GM19351 (cell line): ENCODE results near the gene NFAT5.
"Not testable (repeated sequence)": the region's sequence is repeated elsewhere in the genome, so short reads cannot be mapped to it uniquely, and the experiment has no call there.

ENCODE experiments used
- ATAC-seq: cut with Tn5 transposase; IDR thresholded peaks from one replicate; pipeline ENCODE4 v1.9.1; 2021; ENCODE audit warnings: mild to moderate bottlenecking, moderate library complexity; ENCODE audit not compliant: unreplicated experiment

The NFAT5 gene

GRCh38 chr16:69565671-69566239, at the start of gene NFAT5:
Gene NFAT5 (plus strand): TSS chr16:69565966. CDS start chr16:69566302, 336 bp downstream.
- ATAC-seq, result peak; percentile 36

GRCh38 chr16:69517914-69518313, 47.9 kb upstream of the NFAT5 start:
- ATAC-seq, result not testable (repeated sequence)

- ATAC-seq, result no peak
Measured at GRCh38 chr16:69520413-69520799, 45.4 kb upstream of the NFAT5 start.

GRCh38 chr16:69520800-69521602, 44.8 kb upstream of the NFAT5 start:
- no peak for ATAC-seq

GRCh38 chr16:69522041-69522578, 43.7 kb upstream of the NFAT5 start:
- ATAC-seq, result no peak

GRCh38 chr16:69522732-69523404, 42.9 kb upstream of the NFAT5 start:
- no peak for ATAC-seq

- no peak for ATAC-seq
Measured at GRCh38 chr16:69523566-69524305, 42.0 kb upstream of the NFAT5 start.

DNA sequence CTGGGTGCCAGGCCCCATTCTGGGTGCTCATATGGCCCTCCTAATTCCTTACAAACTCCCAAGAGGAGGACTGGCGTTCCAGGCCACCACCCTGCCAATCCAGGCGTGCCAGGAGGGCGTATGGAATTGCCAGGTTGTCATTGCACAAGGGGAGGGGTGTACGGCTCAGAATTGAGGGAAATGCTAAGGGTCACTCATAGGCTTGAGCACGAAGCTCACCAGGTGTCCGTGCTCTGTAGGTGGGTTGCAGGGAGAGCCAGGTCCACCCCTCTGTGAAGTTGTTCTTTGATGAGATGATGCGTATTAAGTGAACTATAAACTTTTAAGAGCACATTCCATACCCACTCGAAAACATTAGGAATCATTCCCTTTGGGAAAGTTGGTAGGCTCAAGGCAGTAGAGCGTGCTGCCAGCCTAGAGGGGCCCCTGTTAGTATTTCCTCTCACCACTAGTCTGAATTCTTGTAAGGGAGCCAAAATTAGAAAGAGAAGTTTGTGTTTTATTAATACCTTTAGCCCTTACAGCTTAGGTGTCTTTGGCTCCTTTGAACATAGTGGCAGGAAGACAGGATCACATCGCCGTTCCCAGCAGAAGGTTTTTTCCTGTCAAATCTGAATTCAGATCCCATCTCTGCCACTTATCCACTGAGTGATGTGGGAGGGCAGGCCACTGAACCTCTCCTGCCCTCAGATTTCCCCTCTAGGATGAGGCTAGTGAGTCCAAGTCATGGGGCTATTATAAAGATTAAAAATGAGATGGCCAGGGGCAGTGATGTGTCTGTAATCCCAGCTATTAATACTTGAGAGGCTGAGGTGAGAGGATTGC, 38.7 kb upstream of the NFAT5 start:
- no peak for ATAC-seq

GRCh38 chr16:69531988-69532387, 33.8 kb upstream of the NFAT5 start:
- ATAC-seq, result no peak

DNA sequence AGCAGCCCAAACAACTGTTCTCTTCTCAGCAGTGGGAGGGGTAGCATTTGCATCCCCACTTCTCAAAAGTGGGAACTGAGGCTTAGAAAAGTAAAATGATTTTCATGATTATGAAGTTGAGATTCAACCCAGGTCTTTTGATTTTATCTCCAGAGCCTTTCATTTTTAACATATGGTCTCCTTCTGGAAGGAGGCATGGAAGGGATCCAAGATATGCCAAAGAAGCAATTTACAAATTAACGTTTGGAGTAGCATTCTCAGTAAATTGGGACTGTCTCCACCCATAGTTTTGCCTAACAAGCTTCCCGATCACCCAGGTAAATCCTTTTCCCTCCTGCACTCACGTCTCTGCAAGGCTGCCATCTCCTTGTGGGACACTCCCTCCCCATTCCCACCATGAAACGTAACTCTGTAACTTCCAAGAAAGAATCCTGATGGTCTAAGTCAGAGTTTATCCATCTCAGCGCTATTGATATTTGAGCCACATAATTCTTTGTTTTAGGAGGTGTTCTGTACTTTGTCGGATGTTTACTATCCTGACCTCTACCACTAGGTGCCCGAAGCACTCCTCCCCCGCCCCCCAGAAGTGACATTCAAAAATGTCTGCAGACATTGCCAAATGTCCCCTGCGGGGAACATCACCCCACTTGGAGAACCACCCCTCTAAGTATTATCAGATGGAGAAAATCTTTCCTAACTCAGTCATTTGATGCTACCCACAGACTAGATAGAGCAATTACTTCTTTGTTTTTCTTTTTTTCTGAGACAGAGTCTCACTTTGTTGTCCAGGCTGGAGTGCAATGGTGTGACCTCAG, 32.9 kb upstream of the NFAT5 start:
- ATAC-seq, result no peak

GRCh38 chr16:69534720-69535119, 31.0 kb upstream of the NFAT5 start:
- no peak for ATAC-seq

DNA sequence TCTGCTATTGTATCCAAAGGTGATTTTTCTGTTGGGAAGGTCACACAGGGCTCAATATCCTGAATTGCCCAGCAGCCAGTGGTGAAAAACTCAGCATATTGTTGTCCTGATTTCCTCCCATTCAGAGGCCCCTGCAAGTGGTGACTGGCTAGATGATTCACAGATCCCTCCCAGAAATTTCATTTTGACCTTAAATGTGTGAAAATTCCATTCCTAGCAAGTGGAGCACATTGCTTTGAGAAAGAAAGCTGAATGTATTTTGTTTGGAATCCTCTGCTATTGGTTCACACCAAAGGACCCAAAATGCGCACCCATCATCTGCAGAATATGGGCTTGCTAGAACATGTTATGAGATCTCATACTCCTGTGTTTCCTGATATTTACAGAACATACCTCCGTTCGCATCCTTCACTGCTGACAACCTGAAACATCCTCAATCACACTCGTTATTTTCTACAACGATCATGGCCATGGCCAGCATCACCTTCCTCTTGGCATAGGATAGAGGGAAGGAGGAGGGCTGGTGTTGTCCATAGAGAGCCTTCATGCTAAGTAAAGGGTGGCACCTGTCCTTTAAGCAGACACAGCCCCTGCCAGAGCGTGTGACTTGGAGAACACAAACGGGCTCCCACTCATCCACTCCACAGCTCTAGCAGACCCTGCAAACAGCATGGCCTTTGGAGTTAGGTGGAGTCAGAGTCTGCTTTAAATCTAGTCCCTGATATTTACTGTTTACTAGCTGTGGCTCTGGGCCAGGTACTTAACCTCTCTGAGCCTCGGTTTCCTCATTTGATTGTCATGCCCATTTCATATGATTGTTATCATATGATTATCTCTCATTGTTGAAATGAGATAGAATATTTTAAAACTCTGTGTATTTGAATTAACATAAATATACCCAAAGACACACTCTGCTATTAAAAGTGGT, 30.4 kb upstream of the NFAT5 start:
- ATAC-seq, result no peak

GRCh38 chr16:69537706-69538080, 28.1 kb upstream of the NFAT5 start:
- no peak for ATAC-seq

DNA sequence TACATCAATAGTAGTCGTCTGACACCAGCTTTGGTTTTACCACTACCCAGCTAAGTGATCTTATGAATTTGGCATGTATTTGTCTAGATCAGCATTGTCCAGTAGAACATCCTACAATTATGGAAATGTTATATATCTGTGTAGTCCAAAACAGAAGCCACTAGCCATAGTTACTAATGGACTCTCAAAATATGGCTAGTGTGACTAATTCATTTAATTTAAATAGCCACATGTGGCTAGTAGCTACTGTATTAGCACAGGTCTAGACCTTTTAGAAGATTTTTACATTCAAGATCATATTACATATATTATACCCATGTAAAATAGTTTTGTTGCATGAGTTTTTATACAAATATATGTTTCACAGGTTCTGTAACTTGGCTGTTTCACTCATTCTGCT, 27.0 kb upstream of the NFAT5 start:
- no peak for ATAC-seq

- ATAC-seq, result no peak
Measured at GRCh38 chr16:69542974-69543373, 22.8 kb upstream of the NFAT5 start.

DNA sequence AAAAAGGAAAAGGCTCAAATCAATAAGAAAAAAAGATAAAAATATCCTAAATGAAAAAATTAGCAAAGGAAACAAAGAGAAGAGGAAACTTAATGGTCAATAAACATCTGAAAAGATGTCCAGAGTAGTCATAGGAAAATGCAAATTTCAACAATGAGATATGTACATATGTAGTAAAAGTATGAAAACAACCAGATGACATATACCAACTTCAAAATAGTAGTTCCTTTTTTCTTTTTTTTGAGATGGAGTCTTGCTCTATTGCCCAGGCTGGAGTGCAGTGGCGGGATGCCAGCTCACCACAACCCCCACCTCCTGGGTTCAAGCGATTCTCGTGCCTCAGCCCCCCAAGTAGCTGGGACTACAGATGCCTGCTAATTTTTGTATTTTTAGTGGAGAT, 21.7 kb upstream of the NFAT5 start:
- ATAC-seq, result no peak

GRCh38 chr16:69546663-69547062, 19.1 kb upstream of the NFAT5 start:
- ATAC-seq, result not testable (repeated sequence)

DNA sequence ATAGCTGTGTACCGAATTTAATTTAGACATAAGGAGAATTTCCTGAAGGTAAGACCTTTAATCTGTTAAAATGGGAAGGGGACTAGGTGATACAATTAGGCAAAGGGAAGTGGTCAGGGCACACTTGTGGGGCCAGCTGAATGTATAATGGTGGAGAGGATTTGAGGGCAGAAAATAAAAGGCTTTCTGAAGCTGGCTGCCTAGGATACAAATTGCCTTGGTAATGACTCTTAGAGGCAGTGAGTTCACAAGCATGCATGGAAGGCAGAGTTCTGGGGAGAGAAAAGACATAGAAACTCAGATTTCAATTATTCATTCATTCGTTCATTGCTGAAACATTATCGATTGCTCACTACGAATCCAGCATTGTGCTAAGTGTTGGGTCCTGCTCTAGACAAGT, 12.4 kb upstream of the NFAT5 start:
- ATAC-seq, result no peak
